KMS-11 (cell line): ENCODE measurements around the gene CWC22.
"Not testable (repeated sequence)": the region's sequence is repeated elsewhere in the genome, so short reads cannot be mapped to it uniquely, and the experiment has no call there.

Experiments used
- H2AFZ ChIP-seq: fragments of 200-600 bp; sonication (generic); 2 replicates; pipeline ENCODE4 v1.6.1; 2016; ENCODE audit warnings: antibody characterized with exemption, mixed run types, low read depth
- H3K27ac ChIP-seq: fragments of 200-600 bp; sonication (generic); 2 replicates; pipeline ENCODE4 v1.6.1; 2016; ENCODE audit warnings: mild to moderate bottlenecking, mixed run types
- H3K27me3 ChIP-seq: fragments of 200-600 bp; sonication (generic); 2 replicates; pipeline ENCODE4 v1.6.1; 2017; ENCODE audit warnings: mild to moderate bottlenecking, low read depth, mixed run types, moderate library complexity; ENCODE audit not compliant: insufficient read depth
- H3K36me3 ChIP-seq: fragments of 200-600 bp; sonication (generic); 2 replicates; pipeline ENCODE4 v1.6.1; 2017; ENCODE audit warnings: mild to moderate bottlenecking, mixed run types; ENCODE audit not compliant: insufficient read depth
- H3K4me1 ChIP-seq: fragments of 200-600 bp; sonication (generic); 2 replicates; pipeline ENCODE4 v1.6.1; 2016; ENCODE audit warnings: mild to moderate bottlenecking, low read depth, mixed run types; ENCODE audit not compliant: poor library complexity, severe bottlenecking
- H3K4me2 ChIP-seq: fragments of 200-600 bp; sonication (generic); 2 replicates; pipeline ENCODE4 v1.7.0; 2016; ENCODE audit warnings: mild to moderate bottlenecking, mixed run types
- H3K4me3 ChIP-seq: fragments of 200-600 bp; sonication (generic); IDR thresholded peaks from 2 replicates; pipeline ENCODE4 v1.6.1; 2017; ENCODE audit warnings: low read depth, low read length, mixed read lengths; ENCODE audit not compliant: insufficient read depth
- H3K79me2 ChIP-seq: fragments of 200-600 bp; sonication (generic); 2 replicates; pipeline ENCODE4 v1.6.1; 2016; ENCODE audit warnings: low read depth, mixed run types; ENCODE audit not compliant: insufficient read depth
- H3K9ac ChIP-seq: fragments of 200-600 bp; sonication (generic); 2 replicates; pipeline ENCODE4 v1.6.1; 2016; ENCODE audit warnings: mild to moderate bottlenecking, mixed run types
- H4K20me1 ChIP-seq: fragments of 200-600 bp; sonication (generic); 2 replicates; pipeline ENCODE4 v1.6.1; 2016; ENCODE audit warnings: mild to moderate bottlenecking, mixed run types; ENCODE audit not compliant: insufficient read depth
- TF ChIP-seq, protein P1 (sequence below): fragments of 200-600 bp; sonication (generic); conservative IDR thresholded peaks from 2 replicates; pipeline ENCODE4 v1.6.1; 2017; ENCODE audit warnings: low read depth, mild to moderate bottlenecking, antibody characterized with exemption, low read length, moderate library complexity, mixed read lengths

The CWC22 gene

DNA sequence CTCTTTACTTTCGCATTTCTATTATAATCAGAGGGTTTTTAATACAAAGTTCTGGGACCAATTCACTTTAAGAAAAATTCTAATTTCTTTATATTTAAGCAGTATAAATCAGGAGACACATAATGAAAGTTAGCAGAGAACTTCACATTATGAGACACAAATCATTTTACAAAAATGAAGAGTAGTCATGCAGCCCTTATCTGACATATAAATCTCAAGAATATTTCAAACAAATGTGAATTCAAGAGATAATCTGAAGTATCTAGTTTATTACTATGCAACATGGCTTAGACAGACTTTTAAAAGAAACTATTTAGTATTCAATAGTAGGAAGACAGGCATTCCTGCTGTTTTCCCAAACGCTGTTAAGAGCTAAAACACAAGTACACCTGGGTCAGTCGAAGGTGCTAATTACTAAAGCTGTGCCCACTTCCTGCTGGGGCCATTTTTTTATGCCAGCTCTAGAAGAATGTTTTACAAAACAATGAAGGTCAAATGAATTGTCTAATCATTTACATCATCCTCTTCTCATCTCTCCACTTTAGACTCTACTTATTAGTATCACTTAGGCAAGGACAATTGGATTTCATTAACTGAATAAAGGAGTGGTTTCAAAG lies 40.2 kb downstream of the CWC22 start:
- H3K4me1 ChIP-seq, result no peaks in the 10 kb centered on the region
- no peak overlapping the region for H2AFZ ChIP-seq
- no peak overlapping the region for H3K4me3 ChIP-seq
- H3K27me3 ChIP-seq, result no peaks in the 10 kb centered on the region
- no peak overlapping the region for H3K9ac ChIP-seq
- H3K27ac ChIP-seq, result no peak overlapping the region
- no peaks in the 10 kb centered on the region for H3K36me3 ChIP-seq
- no peaks in the 10 kb centered on the region for H4K20me1 ChIP-seq
- H3K4me2 ChIP-seq, result no peak overlapping the region
- H3K79me2 ChIP-seq, result no peaks in the 10 kb centered on the region
- TF ChIP-seq, protein P1, sequence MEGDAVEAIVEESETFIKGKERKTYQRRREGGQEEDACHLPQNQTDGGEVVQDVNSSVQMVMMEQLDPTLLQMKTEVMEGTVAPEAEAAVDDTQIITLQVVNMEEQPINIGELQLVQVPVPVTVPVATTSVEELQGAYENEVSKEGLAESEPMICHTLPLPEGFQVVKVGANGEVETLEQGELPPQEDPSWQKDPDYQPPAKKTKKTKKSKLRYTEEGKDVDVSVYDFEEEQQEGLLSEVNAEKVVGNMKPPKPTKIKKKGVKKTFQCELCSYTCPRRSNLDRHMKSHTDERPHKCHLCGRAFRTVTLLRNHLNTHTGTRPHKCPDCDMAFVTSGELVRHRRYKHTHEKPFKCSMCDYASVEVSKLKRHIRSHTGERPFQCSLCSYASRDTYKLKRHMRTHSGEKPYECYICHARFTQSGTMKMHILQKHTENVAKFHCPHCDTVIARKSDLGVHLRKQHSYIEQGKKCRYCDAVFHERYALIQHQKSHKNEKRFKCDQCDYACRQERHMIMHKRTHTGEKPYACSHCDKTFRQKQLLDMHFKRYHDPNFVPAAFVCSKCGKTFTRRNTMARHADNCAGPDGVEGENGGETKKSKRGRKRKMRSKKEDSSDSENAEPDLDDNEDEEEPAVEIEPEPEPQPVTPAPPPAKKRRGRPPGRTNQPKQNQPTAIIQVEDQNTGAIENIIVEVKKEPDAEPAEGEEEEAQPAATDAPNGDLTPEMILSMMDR, result no peak

DNA sequence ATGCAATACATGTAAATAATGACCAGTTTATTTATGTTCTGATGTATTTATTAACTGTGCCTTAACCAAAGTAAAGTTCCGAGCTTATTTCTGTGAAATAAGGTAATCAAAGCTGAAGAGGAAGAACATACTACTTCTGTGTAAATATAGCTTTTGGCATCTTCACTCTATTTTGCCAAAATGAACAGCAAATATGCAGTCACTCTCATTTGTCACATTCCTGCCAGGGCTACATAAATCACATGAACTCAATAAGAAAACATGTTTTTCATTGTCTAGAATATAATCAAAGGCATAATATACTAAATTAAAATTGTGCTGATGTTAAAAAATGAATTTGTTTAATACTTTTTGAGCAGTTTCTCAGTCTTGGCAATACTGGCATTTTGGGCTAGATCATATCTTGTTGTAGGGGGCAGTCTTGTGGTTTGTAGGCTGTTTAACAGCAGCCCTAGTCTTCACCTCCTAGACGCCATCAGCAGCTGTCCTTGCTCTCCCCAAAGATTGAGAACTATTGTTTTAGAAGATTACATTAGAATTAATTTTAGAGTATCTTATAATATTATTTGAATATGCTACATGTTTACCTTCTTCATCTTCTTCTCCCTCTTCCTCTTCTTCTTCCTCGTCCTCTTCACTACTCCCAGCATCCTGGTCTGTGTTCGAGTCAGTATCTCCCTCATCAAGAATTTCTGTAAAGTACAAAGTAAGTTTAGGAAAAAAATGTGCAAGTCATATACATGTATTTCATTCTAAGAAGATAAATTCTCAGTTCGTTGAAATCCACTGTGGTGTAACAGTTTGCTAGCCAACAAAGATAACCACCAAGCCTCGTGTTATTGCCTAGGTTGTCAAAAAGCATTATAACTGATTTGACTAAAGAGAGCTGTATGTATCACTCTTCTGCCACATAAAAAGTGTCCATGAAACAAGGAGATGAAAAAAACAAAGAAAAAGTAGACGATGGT lies 41.5 kb downstream of the CWC22 start:
- H3K4me3 ChIP-seq, result no peak overlapping the region
- TF ChIP-seq, protein P1, result no peak
- no peaks in the 10 kb centered on the region for H3K36me3 ChIP-seq
- no peaks in the 10 kb centered on the region for H3K27me3 ChIP-seq
- no peaks in the 10 kb centered on the region for H4K20me1 ChIP-seq
- no peak overlapping the region for H3K27ac ChIP-seq
- H3K4me1 ChIP-seq, result no peaks in the 10 kb centered on the region
- no peak overlapping the region for H3K4me2 ChIP-seq
- no peak overlapping the region for H2AFZ ChIP-seq
- H3K79me2 ChIP-seq, result no peaks in the 10 kb centered on the region
- no peak overlapping the region for H3K9ac ChIP-seq

DNA sequence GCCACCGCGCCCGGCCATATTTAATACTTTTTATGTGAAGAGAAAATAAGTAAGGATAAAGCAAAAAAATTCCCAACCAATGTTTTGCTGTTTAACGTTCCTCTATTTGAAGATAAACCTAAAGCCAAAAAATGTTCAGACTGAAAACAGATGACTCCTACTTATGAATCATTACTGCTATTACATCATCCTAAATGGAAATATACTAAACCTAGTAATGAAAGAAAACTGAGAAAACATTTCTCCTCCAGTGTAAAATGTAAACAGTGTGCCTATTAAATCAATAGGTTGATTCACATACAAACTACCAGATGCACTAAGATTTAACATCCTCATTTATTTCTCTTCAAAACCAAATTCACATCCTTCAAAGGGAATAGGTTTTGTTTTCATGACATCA lies 43.5 kb downstream of the CWC22 start:
- H3K79me2 ChIP-seq, result no peaks in the 10 kb centered on the region
- H4K20me1 ChIP-seq, result no peaks in the 10 kb centered on the region
- H3K4me1 ChIP-seq, result no peaks in the 10 kb centered on the region
- no peak overlapping the region for H3K4me3 ChIP-seq
- no peak overlapping the region for H3K9ac ChIP-seq
- no peak overlapping the region for H3K4me2 ChIP-seq
- no peaks in the 10 kb centered on the region for H3K36me3 ChIP-seq
- no peaks in the 10 kb centered on the region for H3K27me3 ChIP-seq
- H2AFZ ChIP-seq, result no peak overlapping the region
- H3K27ac ChIP-seq, result no peak overlapping the region
- TF ChIP-seq, protein P1, result no peak

DNA sequence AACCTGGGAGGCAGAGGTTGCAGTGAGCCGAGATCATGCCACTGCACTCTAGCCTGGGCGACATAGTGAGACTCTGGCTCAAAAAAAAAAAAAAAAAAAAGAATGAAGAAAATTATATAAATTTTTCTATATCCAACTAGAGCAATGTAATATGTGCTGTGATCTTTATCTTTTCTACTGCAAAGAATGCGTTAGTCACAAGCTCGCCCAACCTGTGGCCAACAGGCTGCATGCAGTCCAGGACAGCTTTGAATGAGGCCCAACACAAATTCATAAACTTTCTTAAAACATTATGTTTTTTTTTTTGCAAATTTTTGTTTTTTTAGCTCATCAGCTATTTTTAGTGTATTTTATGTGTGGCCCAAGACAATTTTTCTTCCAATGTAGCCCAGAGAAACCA lies 48.8 kb downstream of the CWC22 start:
- not testable (repeated sequence) for H3K4me2 ChIP-seq, H3K4me3 ChIP-seq, H3K27me3 ChIP-seq, H3K27ac ChIP-seq, H4K20me1 ChIP-seq, H3K9ac ChIP-seq, H3K4me1 ChIP-seq, H3K79me2 ChIP-seq, H2AFZ ChIP-seq, H3K36me3 ChIP-seq

DNA sequence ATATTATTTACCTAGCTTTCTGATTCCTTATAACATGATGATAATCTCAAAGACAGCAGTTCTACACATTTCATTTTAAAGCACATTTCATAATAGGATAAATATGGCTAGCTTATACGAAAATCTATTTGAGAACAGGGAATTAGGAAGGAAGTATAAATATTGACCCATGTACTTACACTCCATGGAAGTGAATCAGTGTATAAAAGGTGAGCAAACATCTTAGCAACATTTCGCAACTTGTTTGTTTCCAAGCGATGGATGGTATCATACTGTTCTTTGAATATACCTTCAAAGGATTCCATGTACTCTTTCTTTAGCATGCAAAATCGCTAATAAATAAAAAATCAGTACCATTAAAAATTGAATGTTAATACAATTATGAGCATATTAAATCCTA lies 53.1 kb downstream of the CWC22 start:
- no peak overlapping the region for H3K27ac ChIP-seq
- TF ChIP-seq, protein P1, result no peak
- no peaks in the 10 kb centered on the region for H3K4me1 ChIP-seq
- H3K4me2 ChIP-seq, result no peak overlapping the region
- no peak overlapping the region for H3K9ac ChIP-seq
- no peaks in the 10 kb centered on the region for H3K79me2 ChIP-seq
- no peaks in the 10 kb centered on the region for H3K27me3 ChIP-seq
- no peak overlapping the region for H2AFZ ChIP-seq
- H3K4me3 ChIP-seq, result no peak overlapping the region
- H3K36me3 ChIP-seq, result 0 out of 2 replicates have a peak, but pooled peaks cover 4% of the 10 kb centered on the region
- no peaks in the 10 kb centered on the region for H4K20me1 ChIP-seq
